HepG2 (cell line): ENCODE results near the gene CD46. TPM values are rescaled to one million over a fixed set of nuclear protein-coding genes. Genes with fewer than 3 reads are reported as not detected.
A peak's percentile ranks its signal among the peaks of the same experiment; 100 is the strongest.
"Not testable (repeated sequence)": the region's sequence is repeated elsewhere in the genome, so short reads cannot be mapped to it uniquely, and the experiment has no call there.

Experiments used
- ATAC-seq: fragments of 200-7000 bp; cut with Tn5 transposase; 3 replicates; pipeline ENCODE4 v1.9.1; 2020; ENCODE audit warnings: mild to moderate bottlenecking, moderate library complexity
- BruUV-seq: library from RNA; stranded (reverse); fragments of 400-500 nt; replicated peaks from 2 replicates; lab custom pipeline; 2021; lab: Mats Ljungman, UMichigan
- CTCF ChIA-PET: fragments of 300-600 bp; formaldehyde crosslinking; extraction: SDS; loops from one replicate; lab custom pipeline; 2021; ENCODE audit warnings: low total read pairs, inconsistent platforms, low intra/inter-chr PET ratio; lab: Yijun Ruan, JAX
- POLR2A ChIA-PET: fragments of 350-600 bp; sonication (Branson Sonifier 250); formaldehyde crosslinking; loops from one replicate; lab custom pipeline; 2020; ENCODE audit warnings: antibody characterized with exemption, inconsistent platforms; lab: Yijun Ruan, JAX
- DNase-seq: peaks from one replicate; pipeline ENCODE4 v3.0.0-alpha.2; 2015; ENCODE audit warnings: low spot score
- FAIRE-seq: peaks from 3 replicates; lab custom pipeline; 2011; peaks lifted over from hg19 to GRCh38; lab: Jason Lieb, UNC
- H2AFZ ChIP-seq: one replicate; pipeline ENCODE4 v1.6.1; 2011; ENCODE audit warnings: low read length, inconsistent platforms
- H3K27ac ChIP-seq: fragments of 300-600 bp; 3 replicates; pipeline ENCODE4 v1.8.0; 2011; ENCODE audit warnings: mixed run types, mild to moderate bottlenecking, mixed read lengths, low read length, inconsistent platforms; ENCODE audit not compliant: insufficient read depth; ENCODE audit errors: extremely low read length
- H3K27me3 ChIP-seq, 2 experiments: fragments of 200-600 bp in 1 of 2; 2 replicates in 1 of 2; 3 replicates in 1 of 2; pipeline versions ENCODE4 v1.6.0 to v1.8.0; 2011; ENCODE audit warnings: low read length in 2 of 2, mild to moderate bottlenecking in 2 of 2, moderate library complexity in 2 of 2, inconsistent platforms in 1 of 2; ENCODE audit not compliant: insufficient read depth in 2 of 2, control insufficient read depth in 1 of 2
- H3K36me3 ChIP-seq, 2 experiments: fragments of 200-600 bp in 1 of 2; replicated peaks in 1 of 2; 2 replicates in 1 of 2; 3 replicates in 1 of 2; pipeline versions ENCODE4 v1.5.1 to v1.8.0; 2011; ENCODE audit warnings: low read length in 2 of 2, inconsistent platforms in 1 of 2; ENCODE audit not compliant: insufficient read depth in 2 of 2, control insufficient read depth in 1 of 2
- H3K4me1 ChIP-seq: 2 replicates; pipeline ENCODE4 v1.5.1; 2012; ENCODE audit warnings: low read length, inconsistent platforms; ENCODE audit not compliant: insufficient read depth
- H3K4me2 ChIP-seq: 2 replicates; pipeline ENCODE4 v1.6.0; 2011; ENCODE audit warnings: low read depth, low read length, inconsistent platforms
- H3K4me3 ChIP-seq, 3 experiments: fragments of 200-600 bp in 1 of 3; sonication (generic), shearing (Covaris generic) in 1 of 3; replicated peaks in 1 of 3; 2 replicates each; pipeline ENCODE4 v1.5.1; 2011 to 2016; ENCODE audit warnings: low read length in 3 of 3, inconsistent platforms in 2 of 3, low read depth in 2 of 3, mild to moderate bottlenecking in 2 of 3, control low read depth in 1 of 3, mixed read lengths in 1 of 3; ENCODE audit not compliant: insufficient read depth in 1 of 3
- H3K79me2 ChIP-seq: one replicate; pipeline ENCODE4 v1.6.1; 2011; ENCODE audit warnings: low read length, inconsistent platforms; ENCODE audit not compliant: insufficient read depth
- H3K9ac ChIP-seq: 2 replicates; pipeline ENCODE4 v1.6.0; 2011; ENCODE audit warnings: mild to moderate bottlenecking, low read depth, low read length, inconsistent platforms; ENCODE audit not compliant: insufficient read depth
- H3K9me3 ChIP-seq: 2 replicates; pipeline ENCODE4 v1.5.1; 2012; ENCODE audit warnings: mild to moderate bottlenecking, low read length
- H4K20me1 ChIP-seq: 2 replicates; pipeline ENCODE4 v1.6.0; 2011; ENCODE audit warnings: inconsistent platforms, mild to moderate bottlenecking, low read length, moderate library complexity; ENCODE audit not compliant: insufficient read depth
- CBX2 ChIP-seq, 2 experiments: fragments of 200-600 bp in 1 of 2; sonication (generic); formaldehyde crosslinking in 1 of 2; IDR thresholded peaks; 2 replicates each; pipeline versions ENCODE4 v1.7.0 to v1.8.1; 2018 to 2022; ENCODE audit warnings: low read depth in 2 of 2, low read length in 1 of 2, mild to moderate bottlenecking in 1 of 2, missing genetic modification reagents in 1 of 2
- CEBPB ChIP-seq: IDR thresholded peaks from 2 replicates; pipeline ENCODE4 v1.6.1; 2011; ENCODE audit warnings: low read depth, low read length, improper control_type of control experiment, borderline replicate concordance
- CEBPG ChIP-seq: IDR thresholded peaks from 2 replicates; pipeline ENCODE4 v1.6.1; 2016
- PCBP1 ChIP-seq: fragments of 200-400 bp; formaldehyde crosslinking; IDR thresholded peaks from 2 replicates; pipeline ENCODE4 v1.6.1; 2017; ENCODE audit warnings: mild to moderate bottlenecking, low read depth, low read length, borderline replicate concordance
- TOE1 ChIP-seq: sonication (generic); formaldehyde crosslinking; IDR thresholded peaks from 2 replicates; pipeline ENCODE4 v1.4.0; 2020; ENCODE audit warnings: mild to moderate bottlenecking, missing genetic modification reagents
- TP53 ChIP-seq: sonication (generic); formaldehyde crosslinking; conservative IDR thresholded peaks from 2 replicates; pipeline ENCODE4 v1.4.0; 2020; ENCODE audit warnings: missing genetic modification reagents
- ZNF251 ChIP-seq: sonication (generic); formaldehyde crosslinking; IDR thresholded peaks from 2 replicates; pipeline ENCODE4 v1.9.0; 2021; ENCODE audit warnings: mild to moderate bottlenecking, missing genetic modification reagents
- ZNF292 ChIP-seq: sonication (generic); formaldehyde crosslinking; IDR thresholded peaks from 2 replicates; pipeline ENCODE4 v1.8.1; 2022; ENCODE audit warnings: mild to moderate bottlenecking, low read depth, missing genetic modification reagents, borderline replicate concordance
- ZNF766 ChIP-seq: sonication (generic); formaldehyde crosslinking; IDR thresholded peaks from 2 replicates; pipeline ENCODE4 v1.5.0; 2020; ENCODE audit warnings: missing genetic modification reagents, borderline replicate concordance
- WGBS: methylation state at CpG from one replicate; pipeline ENCODE4 v1.1.6; 2017; ENCODE audit warnings: low lambda C conversion rate; 5-methylcytosine and 5-hydroxymethylcytosine counted together
- in situ Hi-C: cut with HindIII; loops from 2 replicates; pipeline ENCODE4 v1.10.0; 2017; ENCODE audit warnings: low pct_unique_long_range_greater_than_20kb; ENCODE audit not compliant: extremely low pct_ligation_motif_present
- intact Hi-C: fragments of 100-400 bp; cut with micrococcal nuclease; formaldehyde crosslinking; loops from one replicate; pipeline ENCODE4 v1.10.0; 2022; ENCODE audit not compliant: unreplicated experiment
- polyA plus RNA-seq, 8 experiments: library from polyadenylated mRNA; depleted of rRNA in 3 of 8; stranded (reverse) in 7 of 8; unstranded in 1 of 8; fragments of >200 nt; fragmentation: Illumina TruSeq in 4 of 8; extraction: Trizol in 4 of 8; gene quantifications; 2 replicates each; pipeline versions ENCODE4 v1.2.1 to v1.2.3, GENCODE V29; 2011 to 2016; ENCODE audit warnings: low read depth in 4 of 8, missing spikeins in 1 of 8, mixed read lengths in 1 of 8; ENCODE audit not compliant: insufficient read depth in 1 of 8
- total RNA-seq, 5 experiments: library from RNA; depleted of rRNA; stranded (reverse); fragments of >200 nt; fragmentation: Illumina TruSeq; extraction: Trizol; gene quantifications; 2 replicates each; pipeline ENCODE4 v1.2.3, GENCODE V29; 2016; ENCODE audit warnings: low read depth in 1 of 5

Gene CD46
- total and polyA plus RNA-seq, 2 of the 13 experiments (the other 11 are each of a cell fraction or from before 2014, with no cell fraction given), result 130 to 277 TPM

GRCh38 chr1:207702317-207702716 is 49.5 kb upstream of the CD46 start (continued):
- TF ChIP-seq TP53 (CRISPR knock-in tag) (no peak), PCBP1 (no peak), ZNF766 (CRISPR knock-in tag) (no peak), ZNF251 (CRISPR knock-in tag) (no peak), TOE1 (no peak), CBX2 (IDR thresholded peaks at IDR 0.05; ENCODE audit: low read depth, low read length) (no peak), CBX2 (CRISPR knock-in tag; IDR thresholded peaks at IDR 0.05; ENCODE audit: low read depth) (no peak)
- TF ChIP-seq, all 625 proteins: peak for 0

- no peaks in the 10 kb centered on the region for H3K27me3 ChIP-seq
- H4K20me1 ChIP-seq, result no peaks in the 10 kb centered on the region
- CTCF ChIA-PET, result no interaction called here
- TF ChIP-seq CEBPB (peak; percentile 81), CEBPG (peak; percentile 78), ZNF292 (CRISPR knock-in tag) (no peak)
- H3K4me3 ChIP-seq, result no peak overlapping the region
- no peaks in the 10 kb centered on the region for H3K9me3 ChIP-seq
- WGBS, result 71% methylated on average over 5 of the region's 5 CpGs
- ATAC-seq (no peak), DNase-seq (no peak), FAIRE-seq (no peak)
- POLR2A ChIA-PET, result no interaction called here
- in situ Hi-C loops, result no loop called here
- H3K4me2 ChIP-seq, result no peak overlapping the region
- no peaks in the 10 kb centered on the region for H3K36me3 ChIP-seq
- H3K9ac ChIP-seq, result no peak overlapping the region
- H3K4me1 ChIP-seq, result no peaks in the 10 kb centered on the region
- no TSS peak for BruUV-seq
- no peaks in the 10 kb centered on the region for H3K79me2 ChIP-seq
- H2AFZ ChIP-seq, result no peak overlapping the region
- H3K27ac ChIP-seq, result no peak overlapping the region
- intact Hi-C loops, result no loop called here
Observed at GRCh38 chr1:207703712-207704111, 48.1 kb upstream of the CD46 start.

- DNase-seq, H4K20me1 ChIP-seq, CTCF ChIA-PET, H2AFZ ChIP-seq, in situ Hi-C loops, H3K4me2 ChIP-seq, BruUV-seq, H3K9ac ChIP-seq, H3K27ac ChIP-seq, ATAC-seq, H3K27me3 ChIP-seq, H3K4me1 ChIP-seq, H3K9me3 ChIP-seq, FAIRE-seq, H3K4me3 ChIP-seq, intact Hi-C loops, H3K36me3 ChIP-seq, POLR2A ChIA-PET, H3K79me2 ChIP-seq: not testable (repeated sequence)
- 5% methylated on average over 3 of the region's 3 CpGs for WGBS
Observed at GRCh38 chr1:207708004-207708403, 43.9 kb upstream of the CD46 start.
